ENCODE measurements around the gene CES5A.
"Not testable (repeated sequence)": the region's sequence is repeated elsewhere in the genome, so short reads cannot be mapped to it uniquely, and the experiment has no call there.

Gene CES5A

DNA sequence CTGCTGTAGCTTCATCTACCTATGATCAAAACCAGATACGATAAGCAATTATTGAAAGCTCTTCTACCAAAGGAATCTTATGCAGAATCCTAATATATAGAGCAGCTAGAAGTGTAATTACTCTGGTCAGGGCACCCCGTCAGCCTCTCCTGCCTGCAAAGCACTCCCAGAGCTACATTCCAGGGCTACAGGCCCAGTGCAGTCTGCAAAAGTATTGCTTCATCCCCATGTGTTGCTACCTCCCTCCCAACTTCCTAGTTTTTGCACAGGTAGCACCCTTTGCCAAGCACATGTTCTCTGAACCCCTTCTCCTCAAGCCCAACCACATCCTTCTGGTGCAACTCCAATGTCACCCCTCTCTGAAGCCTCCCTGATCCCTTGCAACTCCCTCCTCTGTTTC is 7.0 kb downstream of the CES5A start:
- no peak for ATAC-seq (replicated peaks; ENCODE audit: extremely low read depth, poor library complexity, severe bottlenecking)
- DNase-seq (ENCODE audit: low spot score in 2 of 2): no peak
- Mint-ChIP-seq H3K4me1 (no peaks in the 10 kb centered on the region), H3K4me3 (no peak overlapping the region), H3K9me3 (no peaks in the 10 kb centered on the region), H3K36me3 (ENCODE audit: insufficient read depth) (no peaks in the 10 kb centered on the region), H3K27ac (ENCODE audit: low read depth) (no peak overlapping the region), H3K27me3 (peaks cover 43% of the 10 kb centered on the region)

DNA sequence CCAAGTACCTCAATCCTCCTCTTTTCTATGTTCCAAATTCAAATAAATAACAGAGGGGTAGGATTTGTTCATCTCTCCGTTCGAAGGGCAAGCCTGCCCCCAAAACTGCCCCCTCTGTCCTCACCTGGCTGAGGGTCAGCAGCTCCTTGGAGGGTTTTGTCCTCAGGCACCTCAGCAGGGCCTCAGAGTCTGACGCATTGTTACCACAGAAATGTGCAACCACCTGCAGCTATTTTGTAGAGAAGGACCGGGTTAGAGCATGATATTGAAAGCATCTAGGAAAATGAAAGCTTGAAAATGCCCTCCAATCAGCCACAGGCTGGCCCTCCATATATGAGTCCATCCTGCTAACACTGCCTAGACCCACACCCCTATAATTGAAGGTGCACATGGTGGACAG is 13.9 kb downstream of the CES5A start:
- Mint-ChIP-seq H3K36me3 (ENCODE audit: insufficient read depth) (no peaks in the 10 kb centered on the region), H3K27ac (ENCODE audit: low read depth) (no peak overlapping the region), H3K4me1 (no peaks in the 10 kb centered on the region), H3K9me3 (no peaks in the 10 kb centered on the region), H3K4me3 (no peak overlapping the region), H3K27me3 (peaks cover 44% of the 10 kb centered on the region)
- ATAC-seq (replicated peaks; ENCODE audit: extremely low read depth, poor library complexity, severe bottlenecking) (no peak), DNase-seq (ENCODE audit: low spot score in 2 of 2) (no peak)

DNA sequence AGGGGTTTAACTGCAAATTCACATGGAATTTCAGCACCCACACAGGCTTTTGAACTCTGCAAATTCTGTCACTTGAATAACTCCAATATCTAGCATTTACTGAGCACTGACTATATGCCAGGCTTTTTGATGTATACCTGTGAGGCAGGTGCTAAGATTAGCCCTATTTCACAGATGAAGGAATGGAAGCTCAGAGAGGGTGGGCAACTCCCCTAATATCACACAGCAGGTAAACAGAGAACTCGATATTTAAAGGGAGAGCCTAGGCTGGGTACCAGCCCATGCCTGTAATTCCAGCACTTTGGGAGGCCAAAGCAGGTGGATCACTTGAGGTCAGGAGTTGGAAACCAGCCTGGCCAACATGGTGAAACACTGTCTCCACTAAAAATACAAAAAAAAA is 17.5 kb downstream of the CES5A start:
- not testable (repeated sequence) for ATAC-seq (replicated peaks; ENCODE audit: extremely low read depth, poor library complexity, severe bottlenecking); H3K4me1 Mint-ChIP-seq

GRCh38 chr16:55856950-55857349 is 18.2 kb downstream of the CES5A start:
- H3K36me3 Mint-ChIP-seq (ENCODE audit: insufficient read depth): no peaks in the 10 kb centered on the region
- DNase-seq (ENCODE audit: low spot score in 2 of 2) (no peak), ATAC-seq (replicated peaks; ENCODE audit: extremely low read depth, poor library complexity, severe bottlenecking) (no peak)
- no peak overlapping the region for H3K4me3 Mint-ChIP-seq
- peaks cover 61% of the 10 kb centered on the region for H3K27me3 Mint-ChIP-seq
- no peaks in the 10 kb centered on the region for H3K4me1 Mint-ChIP-seq
- no peaks in the 10 kb centered on the region for H3K9me3 Mint-ChIP-seq
- no peak overlapping the region for H3K27ac Mint-ChIP-seq (ENCODE audit: low read depth)

More for the DNA sequence above, 17.5 kb downstream of the CES5A start:
- peaks cover 61% of the 10 kb centered on the region for H3K27me3 Mint-ChIP-seq
- not testable (repeated sequence) for H3K36me3 Mint-ChIP-seq (ENCODE audit: insufficient read depth); H3K27ac Mint-ChIP-seq (ENCODE audit: low read depth); H3K4me3 Mint-ChIP-seq; DNase-seq (ENCODE audit: low spot score in 2 of 2); H3K9me3 Mint-ChIP-seq

GRCh38 chr16:55853114-55853513 is 22.1 kb downstream of the CES5A start:
- Mint-ChIP-seq H3K4me1 (no peaks in the 10 kb centered on the region), H3K27me3 (peaks cover 77% of the 10 kb centered on the region), H3K4me3 (no peak overlapping the region), H3K36me3 (ENCODE audit: insufficient read depth) (no peaks in the 10 kb centered on the region), H3K27ac (ENCODE audit: low read depth) (no peak overlapping the region), H3K9me3 (no peaks in the 10 kb centered on the region)
- DNase-seq (ENCODE audit: low spot score in 2 of 2) (no peak), ATAC-seq (replicated peaks; ENCODE audit: extremely low read depth, poor library complexity, severe bottlenecking) (no peak)

GRCh38 chr16:55849536-55849935 is 25.6 kb downstream of the CES5A start:
- no peaks in the 10 kb centered on the region for H3K4me1 Mint-ChIP-seq
- H3K36me3 Mint-ChIP-seq (ENCODE audit: insufficient read depth): no peaks in the 10 kb centered on the region
- no peak overlapping the region for H3K27ac Mint-ChIP-seq (ENCODE audit: low read depth)
- H3K9me3 Mint-ChIP-seq: no peaks in the 10 kb centered on the region
- ATAC-seq (replicated peaks; ENCODE audit: extremely low read depth, poor library complexity, severe bottlenecking) (no peak), DNase-seq (ENCODE audit: low spot score in 2 of 2) (no peak)
- H3K27me3 Mint-ChIP-seq: peaks cover 86% of the 10 kb centered on the region
- H3K4me3 Mint-ChIP-seq: no peak overlapping the region

- DNase-seq (ENCODE audit: low spot score in 2 of 2) (no peak), ATAC-seq (replicated peaks; ENCODE audit: extremely low read depth, poor library complexity, severe bottlenecking) (no peak)
- Mint-ChIP-seq H3K27me3 (peaks cover 63% of the 10 kb centered on the region), H3K9me3 (no peaks in the 10 kb centered on the region), H3K27ac (ENCODE audit: low read depth) (no peak overlapping the region), H3K4me1 (no peaks in the 10 kb centered on the region), H3K4me3 (no peak overlapping the region), H3K36me3 (ENCODE audit: insufficient read depth) (no peaks in the 10 kb centered on the region)
Measured at GRCh38 chr16:55846598-55847346, 28.4 kb downstream of the CES5A start.

DNA sequence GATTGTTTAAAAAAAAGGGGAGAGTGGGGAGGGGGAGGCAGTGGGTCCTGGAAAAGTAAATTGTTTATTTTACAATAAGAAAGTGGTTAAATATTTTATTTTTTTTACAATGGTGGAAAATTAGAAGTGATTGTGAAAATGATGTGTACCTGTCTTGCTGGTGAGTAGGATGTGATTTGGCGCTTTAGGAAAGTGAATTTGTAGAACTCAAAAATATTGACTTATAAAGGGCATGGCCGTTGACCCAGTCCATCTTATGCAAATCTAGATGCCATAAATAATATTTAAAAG is 32.1 kb downstream of the CES5A start:
- no peaks in the 10 kb centered on the region for H3K36me3 Mint-ChIP-seq (ENCODE audit: insufficient read depth)
- peaks cover 6% of the 10 kb centered on the region for H3K4me1 Mint-ChIP-seq
- no peaks in the 10 kb centered on the region for H3K9me3 Mint-ChIP-seq
- no peak overlapping the region for H3K27ac Mint-ChIP-seq (ENCODE audit: low read depth)
- no peak for ATAC-seq (replicated peaks; ENCODE audit: extremely low read depth, poor library complexity, severe bottlenecking)
- H3K4me3 Mint-ChIP-seq: no peak overlapping the region
- H3K27me3 Mint-ChIP-seq: peaks cover 27% of the 10 kb centered on the region
- no peak for DNase-seq (ENCODE audit: low spot score in 2 of 2)

GRCh38 chr16:55842369-55843104 is 32.6 kb downstream of the CES5A start:
- DNase-seq (ENCODE audit: low spot score in 2 of 2): no peak
- Mint-ChIP-seq H3K36me3 (ENCODE audit: insufficient read depth) (no peaks in the 10 kb centered on the region), H3K4me3 (no peak overlapping the region), H3K9me3 (no peaks in the 10 kb centered on the region), H3K27ac (ENCODE audit: low read depth) (no peak overlapping the region), H3K4me1 (peaks cover 6% of the 10 kb centered on the region), H3K27me3 (peaks cover 26% of the 10 kb centered on the region)
- ATAC-seq (replicated peaks; ENCODE audit: extremely low read depth, poor library complexity, severe bottlenecking): no peak

DNA sequence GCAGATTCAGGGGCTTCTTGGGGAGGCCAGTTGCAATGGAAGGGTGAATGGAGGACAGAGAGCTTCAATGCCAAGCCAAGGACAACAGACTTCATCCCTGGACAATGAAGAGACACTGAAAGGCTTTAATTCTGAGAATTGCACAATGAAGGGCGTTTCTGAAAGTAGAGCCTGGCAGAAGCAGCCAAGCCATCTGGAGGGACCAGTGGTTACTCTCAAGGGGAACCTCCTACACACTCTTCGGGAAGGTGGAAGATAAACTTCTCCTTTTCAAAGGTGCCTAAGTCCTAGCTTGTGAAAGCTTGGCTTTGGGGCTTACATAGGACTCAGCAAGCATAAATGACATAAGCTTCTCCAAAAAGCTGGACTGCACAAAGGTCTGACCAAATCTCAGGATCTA is 36.1 kb downstream of the CES5A start:
- DNase-seq (ENCODE audit: low spot score in 2 of 2) (no peak), ATAC-seq (replicated peaks; ENCODE audit: extremely low read depth, poor library complexity, severe bottlenecking) (no peak)
- Mint-ChIP-seq H3K27ac (ENCODE audit: low read depth) (no peak overlapping the region), H3K36me3 (ENCODE audit: insufficient read depth) (no peaks in the 10 kb centered on the region), H3K27me3 (peaks cover 14% of the 10 kb centered on the region), H3K9me3 (no peaks in the 10 kb centered on the region), H3K4me3 (no peak overlapping the region), H3K4me1 (peaks cover 6% of the 10 kb centered on the region)

- no peak for DNase-seq (ENCODE audit: low spot score in 2 of 2)
- no peak for ATAC-seq (replicated peaks; ENCODE audit: extremely low read depth, poor library complexity, severe bottlenecking)
- Mint-ChIP-seq H3K27me3 (peaks cover 34% of the 10 kb centered on the region), H3K9me3 (no peaks in the 10 kb centered on the region), H3K4me3 (no peak overlapping the region), H3K36me3 (ENCODE audit: insufficient read depth) (no peaks in the 10 kb centered on the region), H3K27ac (ENCODE audit: low read depth) (no peak overlapping the region), H3K4me1 (peaks cover 6% of the 10 kb centered on the region)
Measured at GRCh38 chr16:55836158-55836611, 39.0 kb downstream of the CES5A start.

GRCh38 chr16:55835581-55835980 is 39.6 kb downstream of the CES5A start:
- Mint-ChIP-seq H3K4me3 (no peak overlapping the region), H3K27ac (ENCODE audit: low read depth) (no peak overlapping the region), H3K9me3 (no peaks in the 10 kb centered on the region), H3K27me3 (peaks cover 34% of the 10 kb centered on the region), H3K36me3 (ENCODE audit: insufficient read depth) (no peaks in the 10 kb centered on the region), H3K4me1 (peaks cover 6% of the 10 kb centered on the region)
- no peak for ATAC-seq (replicated peaks; ENCODE audit: extremely low read depth, poor library complexity, severe bottlenecking)
- DNase-seq (ENCODE audit: low spot score in 2 of 2): no peak

DNA sequence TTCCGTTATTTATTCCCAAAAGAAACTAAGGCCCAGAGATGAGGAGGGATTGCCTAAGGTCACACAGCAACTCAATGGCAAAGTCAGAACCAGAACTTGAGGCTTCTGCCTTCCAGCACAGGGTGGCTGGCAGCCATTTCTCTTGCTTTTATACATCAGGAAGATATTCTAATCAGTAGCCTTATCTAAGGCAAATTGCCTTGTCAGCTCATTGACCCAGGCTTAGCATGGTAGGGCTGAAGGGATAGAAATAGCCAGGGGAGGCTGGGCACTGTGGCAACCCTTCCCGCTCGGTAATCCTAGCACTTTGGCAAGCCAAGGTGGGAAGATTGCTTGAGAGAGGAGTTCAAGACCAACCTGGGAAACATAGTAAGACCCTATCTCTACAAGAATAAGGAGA is 40.0 kb downstream of the CES5A start:
- not testable (repeated sequence) for DNase-seq (ENCODE audit: low spot score in 2 of 2); H3K36me3 Mint-ChIP-seq (ENCODE audit: insufficient read depth)

More for the DNA sequence above, 40.0 kb downstream of the CES5A start:
- not testable (repeated sequence) for H3K9me3 Mint-ChIP-seq; H3K27ac Mint-ChIP-seq (ENCODE audit: low read depth); ATAC-seq (replicated peaks; ENCODE audit: extremely low read depth, poor library complexity, severe bottlenecking); H3K4me3 Mint-ChIP-seq; H3K4me1 Mint-ChIP-seq
- H3K27me3 Mint-ChIP-seq: peaks cover 34% of the 10 kb centered on the region

Data from central memory CD8-positive, alpha-beta T cell (primary cell).